ENCODE results near the gene TENM3. TPM values are rescaled to one million over a fixed set of nuclear protein-coding genes. Genes with fewer than 3 reads are reported as not detected.

Gene TENM3
- total RNA-seq, 1 donor from 2014 or later = 124 TPM

DNA sequence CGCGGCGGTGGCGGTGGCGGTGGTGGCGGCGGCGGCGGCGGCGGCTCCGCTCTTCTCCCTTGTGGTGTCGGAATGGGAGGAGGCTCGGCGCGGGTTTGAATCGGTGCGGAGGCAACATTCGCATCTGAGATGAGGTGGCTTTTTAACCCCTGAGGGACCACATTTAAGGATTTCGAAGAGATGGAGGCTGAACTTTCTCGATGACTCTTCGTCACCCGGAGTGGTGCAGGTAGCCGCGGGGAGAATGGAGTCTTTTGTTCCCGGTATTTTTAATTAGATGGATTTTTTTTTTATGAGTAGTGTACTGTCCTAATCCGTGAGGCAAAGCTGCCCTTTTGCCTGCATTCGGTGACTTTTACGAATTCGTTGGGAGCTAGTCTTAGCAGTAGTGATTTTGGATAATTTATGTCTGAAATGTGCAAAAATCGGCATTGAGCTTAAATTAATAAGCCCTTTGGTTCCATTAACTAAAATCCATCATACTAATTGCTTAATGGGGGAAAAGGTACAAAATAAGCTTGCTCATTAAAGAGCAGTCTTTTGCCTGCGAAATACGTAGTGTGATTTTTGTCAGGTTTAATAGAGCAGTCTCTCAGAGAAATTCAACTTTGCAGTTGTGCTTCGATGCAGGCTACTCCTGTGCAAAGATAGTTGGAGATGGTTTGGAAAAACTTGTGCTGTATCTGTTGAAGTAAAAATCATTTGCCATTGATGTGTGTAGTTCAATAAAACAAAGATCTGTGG lies 206.2 kb downstream of the TENM3 start:
- Mint-ChIP-seq H3K9me3 (ENCODE audit: unreplicated experiment) (peaks cover 7% of the 10 kb centered on the region), H3K27ac (ENCODE audit: unreplicated experiment) (peak overlapping the region; percentile 96), H3K4me1 (ENCODE audit: low read depth, unreplicated experiment) (peaks cover 22% of the 10 kb centered on the region), H3K4me3 (ENCODE audit: unreplicated experiment) (peak overlapping the region; percentile 98), H3K36me3 (ENCODE audit: unreplicated experiment) (no peaks in the 10 kb centered on the region), H3K27me3 (ENCODE audit: unreplicated experiment) (peaks cover 5% of the 10 kb centered on the region)
- no peak for DNase-seq
- TF ChIP-seq, protein P1, sequence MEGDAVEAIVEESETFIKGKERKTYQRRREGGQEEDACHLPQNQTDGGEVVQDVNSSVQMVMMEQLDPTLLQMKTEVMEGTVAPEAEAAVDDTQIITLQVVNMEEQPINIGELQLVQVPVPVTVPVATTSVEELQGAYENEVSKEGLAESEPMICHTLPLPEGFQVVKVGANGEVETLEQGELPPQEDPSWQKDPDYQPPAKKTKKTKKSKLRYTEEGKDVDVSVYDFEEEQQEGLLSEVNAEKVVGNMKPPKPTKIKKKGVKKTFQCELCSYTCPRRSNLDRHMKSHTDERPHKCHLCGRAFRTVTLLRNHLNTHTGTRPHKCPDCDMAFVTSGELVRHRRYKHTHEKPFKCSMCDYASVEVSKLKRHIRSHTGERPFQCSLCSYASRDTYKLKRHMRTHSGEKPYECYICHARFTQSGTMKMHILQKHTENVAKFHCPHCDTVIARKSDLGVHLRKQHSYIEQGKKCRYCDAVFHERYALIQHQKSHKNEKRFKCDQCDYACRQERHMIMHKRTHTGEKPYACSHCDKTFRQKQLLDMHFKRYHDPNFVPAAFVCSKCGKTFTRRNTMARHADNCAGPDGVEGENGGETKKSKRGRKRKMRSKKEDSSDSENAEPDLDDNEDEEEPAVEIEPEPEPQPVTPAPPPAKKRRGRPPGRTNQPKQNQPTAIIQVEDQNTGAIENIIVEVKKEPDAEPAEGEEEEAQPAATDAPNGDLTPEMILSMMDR (IDR thresholded peaks at IDR 0.05; ENCODE audit: partially characterized antibody, unreplicated experiment) = no peak

DNA sequence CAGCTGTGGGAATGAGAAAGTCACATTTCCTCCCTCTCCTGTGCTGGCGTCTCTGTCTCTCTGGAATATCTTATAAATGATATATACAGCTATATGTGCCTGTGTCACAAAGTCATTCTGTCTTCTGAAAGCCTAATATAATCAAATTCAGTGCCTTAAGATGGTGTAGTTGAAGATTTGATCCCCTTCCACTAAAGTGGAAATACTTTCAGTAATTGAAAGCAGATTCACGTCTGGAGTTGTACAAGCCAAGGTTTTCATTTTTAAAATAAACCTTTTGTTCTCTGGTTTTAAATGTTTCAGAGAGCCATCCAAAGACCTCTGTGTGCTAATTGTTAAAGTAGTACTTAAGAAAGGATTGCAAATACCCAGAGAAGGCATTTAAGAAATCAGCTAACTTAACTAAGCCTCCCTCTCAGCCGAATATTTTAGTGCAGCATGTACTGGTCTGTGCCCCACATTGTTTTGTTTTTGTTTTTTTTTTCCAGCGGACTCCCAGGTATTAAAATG lies 206.8 kb downstream of the TENM3 start:
- Mint-ChIP-seq H3K36me3 (ENCODE audit: unreplicated experiment) (no peaks in the 10 kb centered on the region), H3K4me3 (ENCODE audit: unreplicated experiment) (peak overlapping the region; percentile 98), H3K4me1 (ENCODE audit: low read depth, unreplicated experiment) (peaks cover 25% of the 10 kb centered on the region), H3K27me3 (ENCODE audit: unreplicated experiment) (peaks cover 5% of the 10 kb centered on the region), H3K27ac (ENCODE audit: unreplicated experiment) (peak overlapping the region; percentile 96), H3K9me3 (ENCODE audit: unreplicated experiment) (peaks cover 7% of the 10 kb centered on the region)
- TF ChIP-seq, protein P1 (IDR thresholded peaks at IDR 0.05; ENCODE audit: partially characterized antibody, unreplicated experiment) = no peak
- no peak for DNase-seq

DNA sequence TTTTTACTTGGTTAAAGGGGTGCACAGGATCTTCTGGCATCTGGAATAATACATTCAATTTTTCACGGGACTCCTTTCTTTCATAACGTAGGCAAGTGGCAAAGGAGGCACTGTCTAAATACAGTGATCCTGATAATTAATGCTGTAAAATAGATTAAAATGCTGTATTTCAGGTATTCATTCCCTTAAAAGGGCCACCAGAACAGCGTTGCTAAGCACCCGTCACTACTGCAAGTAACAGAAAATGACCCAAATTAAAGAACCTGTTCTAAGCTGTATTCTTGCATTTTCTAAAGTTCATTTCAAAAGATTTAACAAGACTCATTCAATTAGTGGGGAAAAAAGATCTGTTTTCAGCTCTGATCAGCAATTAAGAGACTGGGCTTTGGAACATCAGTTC lies 208.2 kb downstream of the TENM3 start:
- peaks cover 7% of the 10 kb centered on the region for H3K9me3 Mint-ChIP-seq (ENCODE audit: unreplicated experiment)
- peak overlapping the region; percentile 98 for H3K4me3 Mint-ChIP-seq (ENCODE audit: unreplicated experiment)
- peaks cover 7% of the 10 kb centered on the region for H3K27me3 Mint-ChIP-seq (ENCODE audit: unreplicated experiment)
- no peaks in the 10 kb centered on the region for H3K36me3 Mint-ChIP-seq (ENCODE audit: unreplicated experiment)
- H3K4me1 Mint-ChIP-seq (ENCODE audit: low read depth, unreplicated experiment) = peaks cover 29% of the 10 kb centered on the region
- H3K27ac Mint-ChIP-seq (ENCODE audit: unreplicated experiment) = peak overlapping the region; percentile 20
- DNase-seq = no peak
- TF ChIP-seq, protein P1 (IDR thresholded peaks at IDR 0.05; ENCODE audit: partially characterized antibody, unreplicated experiment) = no peak

DNA sequence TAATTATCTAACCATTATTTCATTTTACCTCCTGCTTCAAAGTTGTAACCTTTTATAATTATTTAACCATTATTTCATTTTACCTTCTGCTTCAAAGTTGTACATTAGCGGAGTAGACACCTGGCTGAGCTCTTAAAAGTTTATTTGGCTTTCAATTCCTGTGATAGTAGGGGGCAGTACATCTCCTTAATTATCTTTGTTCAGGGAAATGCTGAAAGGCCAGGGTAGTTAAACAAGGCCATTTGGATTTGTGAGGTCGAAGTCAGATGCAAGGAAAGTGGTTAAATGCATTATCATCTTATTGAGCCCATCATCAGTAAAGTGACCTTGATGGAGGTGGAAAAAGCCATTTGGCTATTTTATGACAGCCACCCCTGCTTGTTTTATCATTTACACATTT lies 210.6 kb downstream of the TENM3 start:
- Mint-ChIP-seq H3K27me3 (ENCODE audit: unreplicated experiment) (peaks cover 4% of the 10 kb centered on the region), H3K36me3 (ENCODE audit: unreplicated experiment) (no peaks in the 10 kb centered on the region), H3K4me1 (ENCODE audit: low read depth, unreplicated experiment) (peaks cover 28% of the 10 kb centered on the region), H3K27ac (ENCODE audit: unreplicated experiment) (peak overlapping the region; percentile 26), H3K4me3 (ENCODE audit: unreplicated experiment) (peak overlapping the region; percentile 21), H3K9me3 (ENCODE audit: unreplicated experiment) (peaks cover 6% of the 10 kb centered on the region)
- TF ChIP-seq, protein P1 (IDR thresholded peaks at IDR 0.05; ENCODE audit: partially characterized antibody, unreplicated experiment) = no peak
- DNase-seq = no peak

DNA sequence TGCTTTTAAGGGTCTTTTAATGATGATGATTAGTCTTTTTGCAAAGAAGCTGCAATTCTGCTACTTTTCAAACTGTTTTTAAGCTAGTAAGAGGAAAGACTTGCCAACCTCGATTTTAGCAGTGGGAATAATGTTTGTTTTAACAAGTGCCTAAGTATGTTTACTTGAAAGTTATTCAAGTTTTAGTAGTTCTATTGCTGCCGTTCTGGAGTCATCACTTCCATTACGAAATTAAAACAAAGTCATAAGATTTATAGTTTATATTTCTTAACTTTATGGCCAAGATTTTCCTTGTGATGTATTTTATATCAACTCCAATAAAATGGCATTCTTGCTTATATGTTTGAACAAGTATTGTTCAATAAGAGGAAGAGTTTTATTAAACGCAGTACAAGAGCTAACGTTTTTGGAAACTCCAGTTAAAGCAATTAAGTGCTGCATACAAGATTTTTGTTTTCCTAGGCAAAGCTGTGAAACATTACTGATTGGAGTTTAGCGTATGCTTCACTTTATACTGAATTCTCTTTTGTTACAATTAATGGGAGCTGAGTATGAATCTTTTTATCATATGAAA lies 211.3 kb downstream of the TENM3 start:
- Mint-ChIP-seq H3K4me1 (ENCODE audit: low read depth, unreplicated experiment) (peaks cover 29% of the 10 kb centered on the region), H3K27me3 (ENCODE audit: unreplicated experiment) (peaks cover 4% of the 10 kb centered on the region), H3K9me3 (ENCODE audit: unreplicated experiment) (peaks cover 2% of the 10 kb centered on the region), H3K4me3 (ENCODE audit: unreplicated experiment) (no peak overlapping the region), H3K36me3 (ENCODE audit: unreplicated experiment) (no peaks in the 10 kb centered on the region), H3K27ac (ENCODE audit: unreplicated experiment) (no peak overlapping the region)
- TF ChIP-seq, protein P1 (IDR thresholded peaks at IDR 0.05; ENCODE audit: partially characterized antibody, unreplicated experiment) = no peak
- no peak for DNase-seq

Data from glutamatergic neuron (in vitro differentiated cells).